ENCODE results near the gene FAM78A. TPM values are rescaled to one million over a fixed set of nuclear protein-coding genes. Genes with fewer than 3 reads are reported as not detected.
A peak's percentile ranks its signal among the peaks of the same experiment; 100 is the strongest.

Gene FAM78A
- total RNA-seq, 1 donor from 2014 or later, result 55.1 TPM

DNA sequence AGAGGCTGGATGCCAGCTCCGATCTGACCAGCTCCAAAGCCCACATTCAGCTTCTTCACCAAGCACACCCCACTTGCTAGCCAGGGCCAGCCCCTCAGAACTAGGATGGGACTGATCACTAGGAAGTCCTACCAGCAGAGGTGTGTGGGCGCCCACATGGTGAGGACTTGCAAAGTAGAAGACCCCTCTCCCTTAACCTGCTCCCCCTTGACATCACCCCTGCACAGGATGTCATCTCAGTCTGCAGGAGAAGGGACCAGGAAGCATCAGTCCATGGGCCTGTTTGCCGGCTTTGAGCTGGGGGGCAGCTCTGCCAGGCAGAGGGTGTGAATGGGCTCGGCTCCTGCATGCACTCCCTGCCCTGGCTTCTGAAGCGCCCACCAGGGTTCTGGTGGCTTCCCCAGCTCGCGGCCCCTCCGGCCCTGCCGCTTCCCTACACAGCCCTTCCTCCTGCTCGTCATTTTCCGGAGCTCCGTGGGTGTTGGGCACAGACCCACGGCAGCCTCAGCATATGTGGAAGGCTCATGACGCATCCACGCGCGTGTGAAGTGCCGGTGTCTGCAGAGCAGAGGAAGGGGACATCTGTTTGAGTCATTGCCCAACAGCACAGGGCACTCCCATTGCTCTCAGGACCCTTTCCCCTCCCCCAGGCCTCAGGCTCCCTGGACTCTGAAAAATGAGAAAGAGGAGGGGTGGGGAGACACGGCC lies 3.7 kb upstream of the FAM78A start:
- Mint-ChIP-seq H3K27me3 (peaks cover 29% of the 10 kb centered on the region), H3K36me3 (ENCODE audit: low read depth) (peaks cover 12% of the 10 kb centered on the region), H3K27ac (no peak overlapping the region), H3K9me3 (no peaks in the 10 kb centered on the region), H3K4me3 (no peak overlapping the region), H3K4me1 (peaks cover 21% of the 10 kb centered on the region)
- DNase-seq, result no peak
- intact Hi-C loops (cut with micrococcal nuclease), result loop anchor here (5.0 to 10.0 kb wide), 5 partner anchors 117 to 1393 kb away; partner anchors contain the start of gene SETX

DNA sequence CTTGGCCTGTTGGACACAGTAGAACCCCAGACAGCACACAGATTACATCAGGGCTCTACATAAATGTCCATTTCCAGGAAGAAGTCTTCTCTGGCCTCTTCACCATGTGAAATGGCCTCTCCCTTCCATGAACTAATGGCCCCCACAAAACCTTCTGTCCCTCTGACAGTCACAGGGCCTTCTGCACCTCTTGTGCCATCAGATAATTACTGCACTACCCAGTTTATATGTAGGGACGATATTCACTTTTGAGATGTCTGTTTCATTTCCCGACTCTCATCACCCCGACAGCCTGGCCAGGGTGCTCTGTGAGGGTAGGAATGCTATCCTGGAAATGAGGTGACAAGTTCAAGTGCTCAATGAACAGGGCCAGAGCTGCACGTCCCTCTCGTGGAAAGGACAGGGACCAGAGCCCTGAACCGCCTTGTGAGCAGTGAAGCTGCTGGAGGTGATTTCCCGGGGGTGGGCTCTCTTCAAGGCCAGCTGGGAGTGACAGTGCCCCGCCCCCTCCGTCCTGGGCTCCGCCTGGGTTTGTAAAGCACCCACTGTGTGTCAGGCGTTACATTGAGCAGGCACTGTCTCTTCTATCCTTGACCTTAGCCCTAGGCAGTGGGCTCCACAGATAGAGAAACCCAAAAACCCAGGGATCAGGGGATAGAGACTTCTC lies 3.0 kb upstream of the FAM78A start:
- H3K27ac Mint-ChIP-seq, result peak overlapping the region; percentile 95
- H3K27me3 Mint-ChIP-seq, result peaks cover 26% of the 10 kb centered on the region

DNA sequence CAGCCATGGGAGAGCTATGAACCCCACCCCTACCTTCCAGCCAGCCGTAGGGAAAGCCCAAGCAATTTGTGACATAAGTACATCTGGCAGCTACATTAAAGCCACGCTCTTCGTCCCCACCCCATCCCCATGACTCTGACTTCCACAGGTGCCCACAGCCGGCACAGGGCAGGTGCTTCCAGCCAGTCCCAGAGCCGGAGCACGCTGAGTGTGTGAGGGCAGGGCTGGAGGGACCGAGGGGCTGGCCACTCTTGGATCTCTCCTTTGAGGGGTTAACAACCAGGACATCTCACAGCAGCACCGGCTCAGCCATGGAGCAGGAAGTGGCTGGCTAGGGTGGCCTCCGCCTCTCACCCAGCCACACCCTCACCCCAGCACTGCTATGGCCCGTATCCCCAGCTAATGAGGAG lies 2.4 kb upstream of the FAM78A start:
- intact Hi-C loops (cut with micrococcal nuclease), result loop anchor here (5.0 to 10.0 kb wide), 5 partner anchors 119 to 1391 kb away; partner anchors contain the start of gene SETX
- peak; percentile 84 for DNase-seq
- Mint-ChIP-seq H3K4me3 (peak overlapping the region; percentile 91), H3K9me3 (no peaks in the 10 kb centered on the region), H3K27ac (peak overlapping the region; percentile 95), H3K36me3 (ENCODE audit: low read depth) (peaks cover 25% of the 10 kb centered on the region), H3K27me3 (peaks cover 20% of the 10 kb centered on the region), H3K4me1 (peaks cover 23% of the 10 kb centered on the region)

More for the DNA sequence above, 3.0 kb upstream of the FAM78A start:
- Mint-ChIP-seq H3K4me1 (peaks cover 21% of the 10 kb centered on the region), H3K4me3 (peak overlapping the region; percentile 91), H3K36me3 (ENCODE audit: low read depth) (peaks cover 19% of the 10 kb centered on the region), H3K9me3 (no peaks in the 10 kb centered on the region)
- DNase-seq, result no peak
- intact Hi-C loops (cut with micrococcal nuclease), result loop anchor here (5.0 to 10.0 kb wide), 5 partner anchors 118 to 1392 kb away; partner anchors contain the start of gene SETX

DNA sequence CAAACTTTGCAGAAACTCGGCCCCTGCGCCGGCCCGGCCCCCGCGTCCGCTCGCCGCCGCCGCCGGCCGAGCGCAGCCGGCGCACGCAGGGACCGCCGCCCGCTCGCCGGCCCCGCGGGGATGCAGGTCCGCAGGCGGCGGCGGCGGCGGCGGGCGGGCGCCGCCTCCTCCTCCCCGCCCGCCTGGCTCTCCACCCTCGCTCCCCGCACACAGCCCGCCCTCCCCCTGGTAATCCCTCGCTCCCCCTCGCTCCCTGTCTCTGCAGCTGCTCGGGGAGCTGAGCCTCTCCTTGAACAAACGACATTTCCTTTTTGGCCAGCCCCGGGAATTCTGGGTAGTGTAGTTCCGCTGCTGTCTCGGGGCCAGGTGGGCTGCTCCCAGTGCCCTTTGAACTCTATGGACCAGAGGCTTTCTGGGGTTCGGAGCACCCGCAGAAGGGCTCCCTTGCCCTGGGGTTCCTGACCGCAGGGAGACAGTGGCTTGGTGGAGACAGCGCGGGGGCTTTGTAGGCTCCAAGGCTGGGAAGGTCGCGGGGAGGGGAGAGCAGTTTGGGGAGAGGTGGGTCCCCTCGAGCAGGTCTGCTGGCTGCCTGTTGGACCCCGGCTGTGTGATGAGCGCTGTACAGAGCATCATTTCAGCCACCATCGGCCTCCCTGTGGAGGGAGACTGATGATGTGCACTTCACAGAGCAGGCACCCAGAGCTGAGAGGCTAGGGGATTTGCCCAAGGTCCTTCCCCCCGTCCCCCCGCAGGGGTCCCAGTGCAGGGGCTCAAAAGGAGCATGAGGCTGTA lies 1.8 kb upstream of the FAM78A start:
- Mint-ChIP-seq H3K27ac (peak overlapping the region; percentile 95), H3K36me3 (ENCODE audit: low read depth) (peaks cover 31% of the 10 kb centered on the region), H3K4me1 (peaks cover 25% of the 10 kb centered on the region), H3K4me3 (peak overlapping the region; percentile 91), H3K9me3 (no peaks in the 10 kb centered on the region), H3K27me3 (peaks cover 14% of the 10 kb centered on the region)
- intact Hi-C loops (cut with micrococcal nuclease), result loop anchor here (2.0 to 10.0 kb wide), 7 partner anchors 21 to 1391 kb away; partner anchors contain the start of genes NUP214 and SETX
- peak; percentile 90 for DNase-seq

DNA sequence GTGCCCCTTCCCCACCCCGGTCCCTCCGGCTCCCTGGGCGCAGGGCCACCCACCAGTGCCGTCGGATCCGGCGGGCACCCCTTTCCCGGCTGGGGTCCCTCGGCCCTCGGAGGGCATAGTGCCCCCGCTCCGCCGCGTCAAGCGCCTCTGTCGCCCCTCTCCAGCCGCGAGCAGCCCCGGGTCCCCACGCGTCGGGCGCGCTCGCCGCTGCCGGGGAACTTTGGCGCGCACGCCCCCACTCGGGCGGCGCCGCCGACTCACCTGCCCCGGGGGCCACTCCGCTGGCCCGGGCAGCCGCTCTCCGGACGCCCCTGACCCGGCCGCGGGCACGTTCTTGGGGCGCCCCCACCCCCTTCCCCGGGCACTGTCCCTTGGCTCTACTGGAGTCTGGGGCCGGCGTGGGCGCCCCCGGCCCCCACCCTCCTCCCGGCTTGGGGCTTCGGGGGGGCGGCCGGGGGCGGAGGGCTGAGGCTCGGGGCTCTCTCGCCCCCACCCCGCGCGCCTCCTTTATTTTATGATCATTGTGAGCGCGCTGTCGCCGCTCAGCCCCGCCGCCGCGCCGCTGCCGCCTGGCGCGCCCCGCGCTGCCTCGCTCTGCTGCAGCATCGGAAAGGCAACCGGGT lies 1.1 kb upstream of the FAM78A start:
- intact Hi-C loops (cut with micrococcal nuclease), result loop anchor here (2.0 to 10.0 kb wide), 7 partner anchors 21 to 1390 kb away; partner anchors contain the start of genes NUP214 and SETX
- Mint-ChIP-seq H3K4me1 (peaks cover 25% of the 10 kb centered on the region), H3K4me3 (peak overlapping the region; percentile 91), H3K27ac (no peak overlapping the region), H3K36me3 (ENCODE audit: low read depth) (peaks cover 34% of the 10 kb centered on the region), H3K27me3 (peaks cover 14% of the 10 kb centered on the region), H3K9me3 (no peaks in the 10 kb centered on the region)
- DNase-seq, result peak; percentile 79

DNA sequence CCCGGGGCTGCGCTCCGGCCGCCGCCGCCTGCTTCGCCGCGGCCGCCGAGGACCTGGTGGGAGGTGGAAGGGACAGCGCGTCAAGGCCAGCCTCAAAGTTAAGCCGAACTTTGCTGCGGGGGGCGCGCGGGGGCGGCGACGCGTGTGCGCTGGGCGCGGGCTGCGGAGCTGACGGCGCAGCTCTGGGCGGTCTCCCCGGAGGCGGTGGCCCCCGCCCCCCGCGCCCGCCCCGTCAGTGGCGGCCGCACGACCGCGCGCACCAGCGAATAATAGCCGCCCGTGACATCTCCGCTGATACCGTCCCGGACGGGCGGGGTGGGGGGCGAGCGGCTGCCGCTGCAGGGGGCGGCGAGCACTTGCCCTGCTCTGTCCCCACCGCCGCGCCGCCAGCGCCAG lies 579 bp upstream of the FAM78A start:
- Mint-ChIP-seq H3K27ac (no peak overlapping the region), H3K9me3 (no peaks in the 10 kb centered on the region)

DNA sequence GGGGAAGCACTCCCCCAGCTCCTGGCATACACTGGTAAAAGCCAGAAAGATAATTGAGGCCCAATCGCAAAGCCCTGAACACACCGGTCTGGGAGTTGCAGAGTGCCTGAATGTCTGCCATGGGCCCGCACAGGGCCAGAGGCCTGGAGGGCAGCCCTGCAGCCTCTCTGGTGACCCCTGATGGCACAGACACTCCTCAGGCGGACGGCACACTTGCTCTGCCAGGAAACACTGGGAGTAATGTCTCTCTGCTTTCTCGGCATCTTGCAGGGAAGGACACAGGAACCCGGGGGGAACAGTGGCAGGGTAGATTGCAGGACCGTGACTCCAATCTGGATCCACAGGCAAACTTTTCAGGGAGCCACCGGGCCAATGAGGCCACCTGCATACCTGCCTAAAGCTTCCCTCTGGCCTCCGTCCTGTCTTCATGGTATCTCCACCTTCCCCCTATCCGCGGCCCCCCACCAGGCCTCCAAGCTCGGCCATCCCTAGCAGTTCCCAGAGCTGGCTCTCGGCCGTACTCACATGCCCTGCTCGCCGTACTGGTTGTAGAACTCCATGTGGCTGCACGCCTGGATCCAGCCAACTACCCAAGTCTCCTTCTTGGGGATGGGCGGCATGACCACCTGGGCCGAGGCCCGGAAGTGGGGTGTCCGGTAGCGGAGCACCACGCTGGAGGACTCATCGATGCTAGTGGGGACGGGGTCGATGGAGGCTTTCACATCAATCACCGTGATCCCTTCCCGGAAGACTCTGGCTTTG lies 797 bp downstream of the FAM78A start:
- Mint-ChIP-seq H3K4me1 (peaks cover 36% of the 10 kb centered on the region), H3K36me3 (ENCODE audit: low read depth) (peaks cover 48% of the 10 kb centered on the region), H3K27me3 (no peaks in the 10 kb centered on the region), H3K27ac (peak overlapping the region; percentile 99), H3K9me3 (no peaks in the 10 kb centered on the region), H3K4me3 (peak overlapping the region; percentile 87)
- intact Hi-C loops (cut with micrococcal nuclease), result loop anchor here (1.0 to 10.0 kb wide), 9 partner anchors 7 to 1388 kb away; partner anchors contain the start of genes NUP214 and SETX
- peak; percentile 80 for DNase-seq

More for the DNA sequence above, 579 bp upstream of the FAM78A start:
- Mint-ChIP-seq H3K4me3 (peak overlapping the region; percentile 91), H3K27me3 (peaks cover 9% of the 10 kb centered on the region), H3K4me1 (peaks cover 25% of the 10 kb centered on the region), H3K36me3 (ENCODE audit: low read depth) (peaks cover 38% of the 10 kb centered on the region)
- intact Hi-C loops (cut with micrococcal nuclease), result loop anchor here (1.0 to 10.0 kb wide), 8 partner anchors 9 to 1390 kb away; partner anchors contain the start of genes NUP214 and SETX
- DNase-seq, result peak; percentile 84

DNA sequence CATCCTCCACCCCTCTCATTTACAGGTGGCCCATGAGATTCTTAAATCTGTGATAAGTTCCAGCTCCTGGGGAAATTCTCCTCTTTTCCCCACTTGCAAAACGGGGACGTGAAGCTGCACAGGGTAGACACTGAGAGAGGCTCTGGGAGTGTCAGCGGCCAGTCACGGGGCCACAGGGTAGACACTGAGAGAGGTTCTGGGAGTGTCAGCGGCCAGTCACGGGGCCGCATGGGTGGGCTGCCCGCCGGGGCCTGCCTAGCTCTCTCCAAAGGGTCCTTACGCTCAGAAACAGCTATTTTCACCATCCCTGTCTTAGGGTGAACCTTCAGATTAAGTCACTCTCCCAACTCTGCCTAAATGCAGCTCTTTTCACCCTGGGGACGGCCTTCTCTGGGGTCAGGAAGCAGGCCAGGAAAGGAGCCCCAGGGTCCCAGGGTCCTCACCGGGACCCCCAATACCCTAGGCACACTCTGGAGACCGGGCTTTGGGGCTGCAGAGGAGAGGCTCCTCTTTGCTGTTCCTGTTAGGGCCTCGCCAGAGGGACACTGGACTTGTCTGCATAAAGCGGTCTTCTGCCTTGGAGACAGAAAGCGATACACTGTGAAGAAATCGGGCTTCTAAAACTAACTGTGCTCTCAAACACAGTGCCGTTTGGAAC lies 1.5 kb downstream of the FAM78A start:
- Mint-ChIP-seq H3K9me3 (no peaks in the 10 kb centered on the region), H3K4me1 (peaks cover 40% of the 10 kb centered on the region), H3K4me3 (peak overlapping the region; percentile 87), H3K36me3 (ENCODE audit: low read depth) (peaks cover 52% of the 10 kb centered on the region), H3K27ac (peak overlapping the region; percentile 99), H3K27me3 (no peaks in the 10 kb centered on the region)
- intact Hi-C loops (cut with micrococcal nuclease), result loop anchor here (2.0 to 10.0 kb wide), 7 partner anchors 96 to 1388 kb away; partner anchors contain the start of genes POMT1 and SETX
- DNase-seq, result peak; percentile 75

DNA sequence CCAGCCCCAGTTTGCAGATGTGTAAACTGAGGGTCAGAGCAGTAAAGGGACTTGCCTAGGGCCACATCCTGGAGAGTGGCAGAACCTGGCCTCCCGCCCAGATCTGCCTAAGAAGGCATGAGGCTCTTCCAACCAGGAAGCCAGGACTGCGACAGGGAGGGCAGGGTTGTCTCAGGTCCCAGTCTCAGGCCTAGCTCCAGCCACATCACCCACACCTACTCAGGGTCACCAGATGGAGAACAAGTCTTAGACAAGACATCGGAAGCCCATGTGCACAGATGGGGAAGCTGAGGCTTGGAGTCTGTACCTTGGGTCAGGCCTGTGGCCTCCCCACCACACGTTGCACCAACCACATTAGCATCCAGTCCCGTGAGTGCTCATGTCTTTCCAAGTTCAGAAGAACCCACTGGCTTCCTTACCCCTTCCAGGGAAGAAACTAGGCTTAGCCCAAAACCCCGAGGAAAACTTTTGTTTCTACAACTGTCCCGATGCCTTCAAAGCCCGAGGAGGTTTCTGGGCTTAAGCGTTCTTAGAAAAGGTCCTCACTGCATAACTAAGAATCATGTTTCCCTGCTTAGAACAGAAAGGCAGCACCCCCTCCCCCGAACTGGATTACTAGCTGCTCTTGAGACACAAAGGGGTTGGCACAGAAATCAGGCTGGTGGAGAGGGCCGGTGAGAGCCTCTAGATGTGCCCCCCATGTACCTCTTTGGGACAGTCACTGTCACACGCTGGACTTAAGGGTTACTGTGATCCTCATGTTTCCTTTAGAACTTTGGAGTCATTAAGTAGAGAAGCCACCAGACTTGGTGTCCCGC lies 2.2 kb downstream of the FAM78A start:
- Mint-ChIP-seq H3K4me3 (peak overlapping the region; percentile 87), H3K9me3 (no peaks in the 10 kb centered on the region), H3K36me3 (ENCODE audit: low read depth) (peaks cover 57% of the 10 kb centered on the region), H3K4me1 (peaks cover 43% of the 10 kb centered on the region), H3K27ac (peak overlapping the region; percentile 99), H3K27me3 (no peaks in the 10 kb centered on the region)
- peak; percentile 76 for DNase-seq
- intact Hi-C loops (cut with micrococcal nuclease), result loop anchor here (2.0 to 10.0 kb wide), 4 partner anchors 95 to 461 kb away; partner anchors contain the start of gene POMT1

DNA sequence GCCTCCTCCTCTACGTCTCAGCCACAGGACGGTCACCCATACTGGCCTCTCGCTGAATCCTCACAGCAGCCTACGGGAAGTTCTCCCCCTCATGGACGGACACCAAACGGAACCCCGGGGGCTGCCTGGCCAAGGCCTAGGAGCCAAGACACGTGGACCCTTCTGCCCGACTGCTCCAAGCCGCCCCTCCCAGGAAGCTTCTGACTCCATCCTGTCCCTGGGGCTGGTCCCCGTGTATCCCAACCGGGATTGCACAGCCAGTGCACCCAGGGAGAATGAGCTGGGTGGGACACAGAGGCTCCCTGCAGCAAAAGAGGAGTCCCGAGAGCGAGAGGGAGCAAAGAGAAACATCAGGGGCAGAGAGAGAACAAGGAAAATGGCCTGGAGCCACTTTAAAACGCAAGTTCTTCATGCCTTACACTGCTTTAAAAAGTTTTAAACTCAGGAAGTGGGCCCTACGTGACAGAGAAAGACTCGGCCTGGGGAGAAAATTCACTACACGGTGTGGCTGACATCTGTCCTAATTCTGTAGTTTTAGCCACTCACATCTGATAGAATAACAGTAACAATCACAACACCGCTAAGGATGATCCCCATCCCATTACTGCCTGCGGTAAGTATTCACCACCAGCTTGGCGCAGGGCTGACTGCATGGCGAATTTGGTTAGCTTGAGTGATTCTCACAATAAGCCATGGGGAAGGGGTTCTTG lies 3.0 kb downstream of the FAM78A start:
- Mint-ChIP-seq H3K4me1 (peaks cover 40% of the 10 kb centered on the region), H3K9me3 (no peaks in the 10 kb centered on the region), H3K36me3 (ENCODE audit: low read depth) (peaks cover 57% of the 10 kb centered on the region), H3K27me3 (no peaks in the 10 kb centered on the region), H3K4me3 (peak overlapping the region; percentile 87), H3K27ac (peak overlapping the region; percentile 99)
- intact Hi-C loops (cut with micrococcal nuclease), result loop anchor here (5.0 to 10.0 kb wide), 3 partner anchors 229 to 462 kb away; partner anchors contain the start of gene POMT1
- DNase-seq, result peak; percentile 75

DNA sequence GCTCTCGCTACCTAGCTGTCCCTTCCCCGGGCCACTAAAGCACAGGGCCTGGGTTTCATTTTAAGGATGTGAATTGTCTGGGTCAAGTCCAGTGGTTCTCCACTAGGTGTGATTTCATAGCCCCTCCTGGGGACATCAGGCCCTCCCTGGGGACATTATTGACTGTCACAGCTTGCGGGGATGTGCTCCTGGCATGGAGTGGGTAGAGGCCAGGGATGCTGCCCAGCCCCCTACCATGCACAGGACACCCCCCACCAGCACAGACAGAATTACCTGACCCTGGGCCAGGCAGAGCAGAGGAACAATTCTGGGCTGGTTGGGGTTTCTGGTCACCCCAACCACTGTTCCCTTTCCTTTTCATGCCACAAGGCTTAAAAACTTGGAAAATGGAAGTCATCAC lies 4.1 kb downstream of the FAM78A start:
- peaks cover 40% of the 10 kb centered on the region for H3K4me1 Mint-ChIP-seq
- no peak for DNase-seq
- H3K27ac Mint-ChIP-seq, result peak overlapping the region; percentile 99
- no peaks in the 10 kb centered on the region for H3K27me3 Mint-ChIP-seq
- peak overlapping the region; percentile 87 for H3K4me3 Mint-ChIP-seq
- peaks cover 57% of the 10 kb centered on the region for H3K36me3 Mint-ChIP-seq (ENCODE audit: low read depth)
- no peaks in the 10 kb centered on the region for H3K9me3 Mint-ChIP-seq
- intact Hi-C loops (cut with micrococcal nuclease), result loop anchor here (5.0 to 10.0 kb wide), 3 partner anchors 230 to 463 kb away; partner anchors contain the start of gene POMT1

All from activated CD4-positive, alpha-beta T cell treated with anti-CD3 and anti-CD28 coated beads, Interleukin-2, amount 10 ng/mL, durations not matched to agents 24 days and 14 days (primary cell).